ENCODE data around the gene PWWP2B.
"Not testable (repeated sequence)": the region's sequence is repeated elsewhere in the genome, so short reads cannot be mapped to it uniquely, and the experiment has no call there.

PWWP2B gene

DNA sequence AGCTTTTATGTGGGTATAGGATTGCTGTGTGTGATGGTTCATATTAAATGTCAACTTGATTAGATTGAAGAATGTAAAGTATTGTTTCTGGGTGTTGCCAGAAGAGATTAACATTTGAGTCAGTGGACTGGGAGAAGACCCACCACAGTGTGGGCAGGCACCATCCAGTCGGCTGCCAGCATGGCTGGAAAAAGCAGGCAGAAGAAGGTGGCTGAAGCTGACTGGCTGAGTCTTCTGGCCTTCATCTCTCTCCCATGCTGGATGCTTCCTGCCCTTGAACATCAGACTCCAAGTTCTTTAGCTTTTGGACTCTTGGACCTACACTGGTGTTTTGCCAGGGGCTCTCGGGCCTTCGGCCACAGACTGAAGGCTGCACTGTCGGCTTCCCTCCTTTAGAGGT is 16.0 kb upstream of the PWWP2B start:
- DNase-seq, result not testable (repeated sequence)

DNA sequence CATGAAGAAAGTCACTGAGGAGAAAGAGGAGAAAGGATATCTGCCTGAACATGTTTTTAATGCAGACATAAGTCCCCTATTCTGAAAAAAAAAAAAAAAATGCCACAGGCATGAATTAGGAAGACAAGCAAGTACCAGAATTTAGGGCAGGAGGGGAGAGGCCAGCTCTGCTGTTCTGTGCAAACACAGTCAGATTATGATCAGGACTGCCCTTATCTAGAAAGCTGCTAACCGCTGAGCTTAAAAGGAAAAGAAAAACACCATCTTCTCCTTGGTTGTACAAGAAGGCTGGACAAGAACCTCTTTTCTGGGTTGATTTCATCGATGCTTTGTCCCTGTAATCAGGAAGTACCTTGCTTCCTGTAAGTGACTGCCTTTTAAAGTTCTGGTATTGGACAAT is 15.3 kb upstream of the PWWP2B start:
- no peak for DNase-seq

DNA sequence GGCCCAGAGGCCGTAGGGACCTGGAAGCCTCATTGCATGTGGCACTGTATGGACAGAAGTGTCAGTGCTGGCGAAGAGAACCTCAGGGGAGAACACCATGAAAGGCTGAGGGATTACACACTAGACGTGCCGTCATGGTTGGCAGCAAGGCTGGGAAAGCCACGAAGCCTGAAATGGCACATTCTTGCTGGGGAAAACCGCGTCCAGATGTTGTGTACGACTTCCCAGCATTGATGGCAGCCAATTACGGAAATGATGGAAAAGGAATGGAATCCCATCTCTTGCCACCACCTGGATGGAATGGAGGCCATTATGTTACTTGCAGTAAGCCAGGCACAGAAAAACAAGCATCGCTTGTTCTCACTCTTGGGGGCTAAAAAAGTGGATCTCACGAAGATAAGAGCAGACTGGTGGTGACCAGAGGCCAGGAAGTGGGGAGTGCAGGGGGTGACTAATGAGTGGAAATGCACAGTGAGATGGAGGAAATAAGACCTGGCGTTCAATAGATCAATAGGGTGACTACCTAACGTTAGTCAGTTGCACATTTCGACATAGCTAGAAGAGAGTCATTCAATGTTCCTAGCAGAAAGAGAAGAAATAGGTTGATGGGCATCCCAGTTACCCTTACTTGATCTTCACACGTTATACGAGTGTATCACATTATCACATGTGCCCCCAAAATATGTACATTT is 14.6 kb upstream of the PWWP2B start:
- DNase-seq, result no peak

DNA sequence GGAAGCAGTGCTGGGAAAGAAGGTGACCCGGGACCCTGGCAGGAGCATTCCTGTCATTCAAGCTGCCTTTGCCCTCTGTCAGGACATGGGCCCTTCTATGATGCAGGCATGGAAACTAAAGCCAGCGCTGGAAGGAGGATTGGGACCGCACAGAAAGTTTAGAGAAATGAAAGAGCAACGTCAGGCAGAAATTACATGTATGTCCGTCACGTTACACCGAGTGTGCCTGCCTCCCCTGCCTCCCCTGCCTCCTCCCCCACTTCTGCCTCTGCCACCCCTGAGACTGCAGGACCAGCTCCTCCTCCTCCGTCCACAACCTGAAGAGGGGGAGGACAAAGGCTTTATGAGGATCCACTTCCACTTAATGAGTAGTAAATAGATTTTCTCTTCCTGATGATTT is 13.9 kb upstream of the PWWP2B start:
- DNase-seq, result no peak

DNA sequence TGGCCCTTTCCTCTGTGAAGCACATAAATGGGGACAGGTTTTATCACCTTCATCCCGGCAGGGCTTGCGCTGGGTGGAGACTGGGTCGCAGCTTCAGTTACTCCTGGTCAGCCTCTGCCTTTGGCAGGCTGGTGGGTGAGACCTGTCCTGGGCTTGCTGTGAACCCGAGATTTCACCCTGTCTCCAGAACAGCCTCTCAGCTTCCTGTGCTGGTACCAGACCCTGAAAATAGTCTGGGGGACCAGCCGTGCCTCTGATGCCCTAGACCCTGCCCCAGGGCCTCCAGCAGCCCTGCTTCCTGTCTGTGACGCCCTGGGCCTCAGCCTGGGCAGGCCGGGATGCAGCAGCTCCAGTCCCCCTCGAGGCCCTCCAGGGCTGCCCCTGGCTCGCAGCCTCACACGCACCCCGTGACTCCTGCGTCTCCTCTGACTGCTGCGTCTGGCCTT is 13.2 kb upstream of the PWWP2B start:
- no peak for DNase-seq

DNA sequence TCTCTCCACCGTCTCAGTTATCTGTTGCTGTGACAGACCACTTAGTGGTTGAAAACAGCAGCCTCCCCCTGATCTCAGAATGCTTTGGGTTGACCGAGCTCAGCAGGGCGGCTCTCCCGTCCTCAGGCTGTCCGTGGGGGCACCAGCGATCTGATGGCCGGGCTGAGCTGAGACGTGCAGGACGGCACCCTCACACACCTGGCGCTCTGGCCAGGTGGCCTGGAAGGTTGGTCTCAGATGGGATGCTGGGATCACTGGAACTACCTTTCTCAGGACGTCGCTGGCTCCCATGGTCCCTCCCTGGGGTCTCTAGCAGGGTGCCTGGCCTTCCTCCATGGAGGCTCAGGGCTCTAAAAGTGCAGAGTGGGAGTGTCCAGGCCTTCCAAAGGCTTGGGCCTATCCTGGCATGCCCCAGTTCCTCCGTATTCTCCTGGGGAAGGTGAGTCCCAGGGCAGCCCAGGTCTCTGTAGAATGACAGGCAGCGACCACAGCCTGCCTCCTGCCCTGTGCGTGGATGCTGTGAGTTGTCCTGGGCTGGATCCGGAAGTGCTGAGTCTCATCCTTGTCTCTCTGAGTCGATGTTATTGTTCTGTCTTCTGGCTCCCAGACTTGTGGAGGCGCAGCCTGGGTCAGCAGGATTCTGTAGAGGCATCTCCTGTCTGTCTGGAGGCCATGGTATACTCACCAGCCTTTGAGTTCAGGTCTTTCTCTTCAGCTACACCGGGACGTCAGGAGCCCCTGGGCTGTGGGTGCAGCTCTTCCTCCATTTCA is 12.2 kb upstream of the PWWP2B start:
- no peak for DNase-seq

DNA sequence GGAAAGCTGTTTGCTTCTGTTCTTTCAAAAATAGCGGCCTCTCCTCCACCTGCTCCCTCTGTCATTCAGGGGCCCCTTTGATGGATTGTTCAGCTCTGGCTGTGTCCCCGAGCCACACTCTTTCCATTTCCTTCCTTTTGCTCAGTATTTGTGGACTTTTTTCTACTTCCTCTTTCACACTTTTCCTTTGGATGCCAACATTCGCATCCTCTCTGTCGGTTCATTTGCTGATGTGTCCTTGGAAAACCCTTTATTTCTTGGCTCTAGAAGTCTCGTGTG is 11.7 kb upstream of the PWWP2B start:
- DNase-seq, result no peak

DNA sequence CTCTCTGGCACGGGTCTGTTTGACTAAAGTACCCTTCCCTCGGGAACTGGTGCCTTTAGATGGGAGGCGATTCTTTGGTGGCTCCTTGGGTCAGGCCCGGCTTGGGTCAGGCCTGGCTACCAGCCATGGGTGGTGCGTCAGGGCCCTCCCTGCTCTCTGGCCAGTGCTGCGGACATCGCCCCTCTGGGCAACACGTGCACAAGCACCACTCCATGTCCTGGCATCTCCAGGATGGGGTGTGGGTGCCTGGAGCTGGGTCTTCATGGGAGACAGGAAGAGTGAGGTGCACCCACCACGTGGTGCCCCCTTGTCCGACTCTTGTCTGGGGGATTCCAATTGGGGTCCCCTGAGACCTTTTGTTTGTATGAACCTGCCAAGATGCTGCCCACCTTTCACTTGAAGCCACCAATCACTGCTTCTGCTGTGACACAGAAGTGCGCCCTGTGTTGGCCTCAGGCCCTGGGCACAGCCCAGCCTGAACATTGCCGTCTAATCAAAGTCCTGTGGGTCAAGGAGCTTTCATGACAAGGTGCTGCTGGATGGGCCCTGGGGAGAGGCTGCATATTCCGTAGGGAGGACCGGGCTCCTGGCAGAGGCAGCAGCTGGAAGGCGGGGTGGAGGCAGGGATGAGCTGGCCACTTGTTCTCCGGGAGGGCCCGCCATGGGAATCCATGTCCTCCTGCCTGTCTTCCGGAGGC is 11.1 kb upstream of the PWWP2B start:
- no peak for DNase-seq

DNA sequence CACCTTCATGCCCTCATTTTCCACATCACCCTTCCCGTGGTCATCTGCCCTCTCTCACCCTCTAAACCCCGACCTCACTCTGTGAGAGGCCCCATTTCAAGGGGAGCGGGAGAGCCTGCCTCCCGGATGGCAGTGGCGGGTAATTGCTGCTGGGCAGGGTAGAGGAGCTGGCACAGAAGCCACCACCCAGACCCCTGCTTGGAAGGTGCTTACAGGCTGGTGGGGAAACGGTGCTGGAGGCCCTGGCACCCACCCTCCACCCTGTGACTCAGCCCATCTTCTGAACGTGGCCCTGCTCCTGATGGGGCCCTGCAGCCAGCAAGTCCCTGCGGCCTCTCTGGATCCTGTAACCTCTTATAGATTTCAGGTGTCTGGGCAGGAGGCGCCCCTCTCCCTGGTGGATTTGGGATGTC is 10.6 kb upstream of the PWWP2B start:
- DNase-seq, result no peak

DNA sequence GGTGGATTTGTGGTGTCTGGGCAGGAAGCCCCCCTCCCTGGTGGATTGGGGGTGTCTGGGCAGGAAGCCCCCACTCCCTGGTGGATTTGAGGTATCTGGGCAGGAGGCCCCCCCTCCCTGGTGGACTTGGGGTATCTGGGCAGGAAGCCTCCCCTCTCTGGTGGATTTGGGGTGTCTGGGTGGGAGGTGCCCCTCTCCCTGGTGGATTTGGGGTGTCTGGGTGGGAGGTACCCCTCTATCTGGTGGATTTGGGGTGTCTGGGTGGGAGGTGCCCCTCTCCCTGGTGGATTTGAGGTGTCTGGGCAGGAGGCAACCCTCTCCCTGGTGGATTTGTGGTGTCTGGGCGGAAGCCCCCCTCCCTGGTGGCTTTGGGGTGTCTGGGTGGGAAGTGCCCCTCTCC is 10.1 kb upstream of the PWWP2B start:
- not testable (repeated sequence) for DNase-seq

DNA sequence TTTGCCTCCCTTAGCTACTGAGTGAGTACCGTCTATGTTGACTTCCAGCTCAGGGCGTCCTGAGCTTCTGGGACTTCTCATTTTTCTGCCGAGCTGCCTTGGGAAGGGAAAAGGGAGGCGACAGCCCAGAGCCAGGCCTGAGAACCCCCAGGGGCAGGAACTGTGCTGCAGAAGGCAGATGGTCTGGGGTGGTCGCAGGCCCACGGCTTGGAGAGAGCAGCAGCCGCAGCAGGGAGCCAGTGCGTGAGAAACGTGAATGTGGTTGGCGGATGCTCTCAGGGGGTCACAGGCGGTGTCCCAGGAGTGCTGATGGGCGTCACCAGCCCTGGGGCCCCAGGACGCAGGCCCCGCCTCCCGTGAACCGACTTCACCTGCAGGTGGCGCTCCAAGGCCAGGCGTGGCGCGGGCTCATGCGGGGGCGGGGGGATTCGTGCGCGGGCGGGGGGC is 9.2 kb upstream of the PWWP2B start:
- peak in 6 of 56 donors; percentile 17 to 71 (median 33) for DNase-seq

DNA sequence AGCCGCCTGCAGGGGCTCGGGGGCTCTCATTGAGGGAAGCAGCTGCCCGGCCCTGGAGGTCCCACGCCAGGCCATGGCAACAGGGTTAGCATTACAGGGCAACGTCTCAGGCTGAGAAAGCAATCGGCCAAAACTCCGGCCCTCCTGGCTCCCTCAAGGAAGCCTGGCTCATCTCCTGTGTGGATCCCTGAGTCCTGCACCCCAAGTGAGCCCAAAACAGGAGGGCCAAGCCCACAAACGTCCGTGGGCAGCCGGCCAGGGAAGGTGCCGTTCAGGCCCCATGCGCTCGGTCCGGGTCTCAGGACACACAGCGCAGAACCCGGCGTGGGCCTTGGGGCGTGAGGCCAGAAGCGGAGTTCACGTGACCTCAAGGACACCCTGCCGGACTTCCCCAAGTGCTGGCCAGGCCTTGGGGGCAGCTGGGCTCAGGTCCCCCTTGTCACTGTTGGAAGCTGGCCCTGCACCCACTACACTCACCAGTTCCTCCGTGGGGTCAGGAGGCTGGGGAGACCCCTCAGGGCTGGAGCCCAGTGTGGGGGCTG is 8.0 kb upstream of the PWWP2B start:
- no peak for DNase-seq

DNA sequence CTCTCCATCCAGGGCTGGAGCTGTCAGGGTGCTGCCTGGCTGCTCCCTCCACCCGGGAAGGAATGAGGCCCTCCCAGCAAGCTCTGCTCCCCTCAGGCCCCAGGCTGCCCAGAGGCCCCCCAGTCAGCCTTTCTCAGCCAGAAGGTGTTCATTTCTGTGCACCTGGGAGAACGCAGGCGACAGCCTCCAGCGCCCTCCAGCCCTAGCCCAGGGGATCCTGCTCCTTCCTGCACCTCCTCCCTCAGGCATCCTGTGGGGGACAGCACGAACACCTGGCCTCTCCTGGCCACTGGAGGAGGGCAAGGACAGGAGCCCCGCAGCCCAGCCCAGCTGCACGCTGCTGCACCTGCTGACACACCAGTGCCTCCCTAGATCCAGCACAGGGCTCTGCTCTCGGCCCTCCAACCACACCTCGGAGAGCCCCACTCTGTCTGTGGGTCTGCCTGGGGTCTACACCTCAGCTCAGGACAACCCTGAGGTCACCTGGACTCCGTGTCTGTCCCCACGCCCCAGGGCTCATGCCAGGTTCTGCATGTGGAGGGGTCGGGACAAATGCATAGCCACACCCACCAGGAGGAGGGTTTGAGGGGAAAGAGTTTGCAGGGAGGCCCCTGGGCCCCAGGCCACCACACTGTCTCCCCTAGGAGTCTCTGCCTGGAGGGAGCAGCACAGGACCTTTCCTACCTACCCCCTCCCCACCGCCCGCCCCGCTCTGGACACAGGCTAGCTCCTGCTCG is 7.4 kb upstream of the PWWP2B start:
- no peak for DNase-seq

DNA sequence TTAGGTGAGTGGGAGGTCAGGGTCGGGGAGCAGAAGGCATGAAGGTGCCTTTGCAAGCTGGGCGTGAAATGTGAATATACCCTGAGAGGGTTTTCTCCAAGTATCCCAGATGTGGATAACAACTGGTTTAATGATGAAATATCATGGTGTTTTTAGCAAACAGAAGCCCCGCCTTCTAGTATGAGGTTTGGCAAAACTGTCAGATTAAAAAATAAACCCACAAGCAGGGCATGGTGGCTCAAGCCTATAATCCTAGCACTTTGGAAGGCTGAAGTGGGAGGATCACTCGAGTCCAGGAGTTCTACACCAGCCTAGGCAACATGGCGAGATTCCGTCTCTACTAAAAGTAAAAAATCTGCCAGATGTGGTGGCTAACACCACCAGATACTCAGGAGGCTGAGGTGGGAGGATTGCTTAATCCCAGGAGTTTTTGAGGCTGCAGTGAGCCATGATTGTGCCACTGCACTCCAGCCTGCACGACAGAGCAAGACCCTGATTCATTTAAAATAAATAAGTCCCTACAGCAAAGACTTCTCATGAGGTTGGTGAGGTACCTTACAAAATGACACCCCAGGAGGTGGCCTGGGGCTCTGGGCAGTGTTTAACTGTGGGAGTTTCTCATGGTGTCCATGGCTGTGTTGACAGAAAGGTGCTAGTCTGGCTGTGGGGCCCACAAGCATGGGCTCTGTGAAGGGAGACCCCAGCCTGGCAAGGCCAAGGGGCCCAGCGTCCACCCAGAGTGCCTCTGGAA is 6.7 kb upstream of the PWWP2B start:
- DNase-seq, result no peak

DNA sequence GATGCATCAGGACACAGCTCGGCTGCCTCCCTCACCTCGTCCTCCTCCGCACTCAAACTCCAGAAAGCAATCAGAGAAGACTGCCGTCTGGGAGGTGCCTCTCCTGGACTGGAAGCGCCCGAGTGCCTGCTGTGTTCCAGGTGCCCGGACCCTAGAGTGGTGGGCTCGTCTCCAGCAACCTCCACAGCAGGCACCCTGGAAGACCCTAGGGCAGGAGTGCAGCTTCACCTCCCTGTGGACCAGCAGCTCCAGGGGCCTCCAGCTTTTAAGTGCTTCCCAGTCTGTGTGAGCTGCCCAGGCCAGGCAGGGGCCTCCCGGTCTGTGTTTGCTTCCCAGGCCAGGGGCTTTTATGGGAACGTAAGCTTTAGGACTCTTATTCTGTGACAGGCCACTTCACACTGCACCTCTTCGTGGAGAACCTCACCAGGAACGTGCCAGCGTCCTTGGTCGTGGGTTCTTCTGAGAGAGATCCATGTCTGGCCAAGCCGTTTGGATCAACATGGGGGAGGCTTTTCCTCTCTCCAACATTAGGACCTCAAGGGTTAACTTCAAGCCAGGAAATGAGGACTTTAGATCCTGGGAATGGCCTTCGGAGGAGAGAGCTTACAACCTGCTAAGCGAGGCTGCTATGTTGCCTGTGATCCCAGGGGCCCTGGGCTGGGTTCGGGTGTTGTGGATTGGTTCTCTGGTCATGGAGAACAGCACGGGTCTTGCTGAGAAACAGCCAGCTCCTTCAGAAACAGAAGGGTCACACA is 5.9 kb upstream of the PWWP2B start:
- no peak for DNase-seq

DNA sequence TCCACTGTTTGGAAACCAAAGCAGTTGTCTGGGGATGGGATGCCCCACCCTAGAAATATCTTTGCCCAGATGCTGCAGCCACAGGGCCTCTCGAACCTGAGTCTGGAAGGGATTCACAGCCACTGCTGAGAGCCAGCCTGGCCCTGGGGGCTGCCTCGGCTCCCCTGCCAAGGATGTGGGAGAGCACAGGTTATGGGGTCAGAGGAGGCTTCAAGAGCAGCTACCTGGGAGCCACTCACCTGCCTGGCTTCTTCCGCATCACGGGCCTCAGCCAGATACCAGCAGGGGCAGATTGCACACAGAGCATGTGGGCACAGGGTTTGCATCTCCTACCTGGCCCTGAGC is 5.4 kb upstream of the PWWP2B start:
- DNase-seq, result no peak

DNA sequence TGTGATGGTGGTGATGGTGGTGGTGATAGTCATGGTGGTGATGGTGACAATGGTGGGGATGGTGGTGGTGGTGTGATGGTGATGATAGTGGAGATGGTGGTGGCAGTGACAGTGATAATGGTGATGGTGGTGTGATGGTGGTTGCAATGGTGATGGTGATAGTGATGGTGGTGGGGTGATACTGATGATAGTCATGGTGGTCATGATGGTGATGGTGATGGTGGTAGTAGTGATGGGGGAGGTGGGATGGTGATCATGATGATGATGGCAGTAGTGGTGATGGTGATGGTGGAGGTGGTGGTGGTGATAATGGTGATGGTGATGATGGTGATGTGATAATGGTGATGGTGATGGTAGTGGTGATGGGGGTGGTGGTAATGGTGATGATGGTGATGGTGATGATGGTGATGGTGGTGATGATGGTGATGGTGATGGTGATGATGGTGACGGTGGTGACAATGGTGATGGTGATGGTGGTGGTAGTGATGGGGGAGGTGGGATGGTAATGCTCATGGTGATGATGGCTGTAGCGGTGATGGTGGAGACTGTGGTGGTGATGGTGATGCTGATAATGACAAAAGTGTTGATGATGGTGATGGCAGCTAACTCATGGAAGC is 4.7 kb upstream of the PWWP2B start:
- DNase-seq, result no peak

DNA sequence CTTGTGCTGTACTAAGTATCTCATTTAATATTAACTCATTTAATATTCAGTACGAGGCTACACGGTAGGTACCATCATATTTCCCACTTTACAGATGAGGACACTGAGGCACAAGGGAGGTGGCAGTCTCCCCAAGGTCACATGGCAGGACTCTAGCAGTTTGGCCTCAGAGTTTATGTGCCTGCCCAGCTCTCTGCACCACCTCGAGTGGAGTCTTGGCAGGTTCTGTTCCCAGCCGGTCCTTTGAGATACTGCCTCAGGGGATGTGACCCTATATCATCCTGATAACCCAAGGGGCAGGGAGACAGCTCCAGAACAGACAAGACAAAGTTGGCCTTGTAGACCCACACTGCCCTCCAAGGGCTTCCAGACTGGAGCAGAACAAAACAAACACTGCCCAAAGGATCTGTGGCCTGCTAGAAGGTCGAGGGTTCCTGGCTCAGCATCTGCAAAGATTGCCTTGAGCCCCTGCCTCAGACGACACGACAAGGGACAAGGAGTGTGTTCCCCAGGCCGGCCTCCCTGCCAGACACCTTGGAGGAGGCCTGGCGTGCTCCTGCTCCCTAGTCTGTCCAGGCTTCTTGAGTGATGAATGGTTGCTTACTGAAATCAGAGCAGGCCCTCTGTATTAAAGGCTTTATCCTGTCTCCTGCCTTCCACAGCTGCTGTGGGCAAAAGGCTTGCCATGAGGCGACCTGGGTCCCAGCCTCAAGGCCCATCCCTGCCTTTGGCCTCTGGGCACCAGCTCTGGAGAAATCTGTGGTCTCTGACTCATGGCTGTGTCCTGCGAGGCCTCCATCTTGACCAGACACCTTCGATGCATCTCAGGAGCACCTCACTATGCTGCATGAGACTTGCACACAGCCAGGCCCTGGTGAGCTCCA is 3.9 kb upstream of the PWWP2B start:
- no peak for DNase-seq
